Endodermal cell (in vitro differentiated cells): Measurements from ENCODE around the gene PRDM10. TPM values are rescaled to one million over a fixed set of nuclear protein-coding genes. Genes with fewer than 3 reads are reported as not detected.
A peak's percentile ranks its signal among the peaks of the same experiment; 100 is the strongest.

ENCODE experiments used
- DNase-seq: peaks from one replicate; pipeline ENCODE4 v3.0.0-alpha.2; 2017
- H3K27ac ChIP-seq: 2 replicates; pipeline ENCODE4 v1.5.1; 2013; ENCODE audit warnings: mild to moderate bottlenecking, low read depth, low read length, moderate library complexity
- H3K27me3 ChIP-seq: 2 replicates; pipeline ENCODE4 v1.6.1; 2013; ENCODE audit warnings: mild to moderate bottlenecking, low read length, moderate library complexity; ENCODE audit not compliant: insufficient read depth, control insufficient read depth, poor library complexity, severe bottlenecking
- H3K36me3 ChIP-seq: 2 replicates; pipeline ENCODE4 v1.7.0; 2013; ENCODE audit warnings: mild to moderate bottlenecking, low read length, moderate library complexity; ENCODE audit not compliant: control insufficient read depth, insufficient read depth
- H3K4me1 ChIP-seq: one replicate; pipeline ENCODE4 v1.7.0; 2013; ENCODE audit warnings: low read length; ENCODE audit not compliant: control insufficient read depth, insufficient read depth
- H3K4me3 ChIP-seq: 2 replicates; pipeline ENCODE4 v1.5.1; 2013; ENCODE audit warnings: mild to moderate bottlenecking, low read length, moderate library complexity
- H3K9ac ChIP-seq: 2 replicates; pipeline ENCODE4 v1.6.1; 2013; ENCODE audit warnings: mild to moderate bottlenecking, low read length, moderate library complexity; ENCODE audit not compliant: poor library complexity, severe bottlenecking; ENCODE audit errors: extremely low read depth
- H3K9me3 ChIP-seq: 2 replicates; pipeline ENCODE4 v1.6.1; 2013; ENCODE audit warnings: mild to moderate bottlenecking, low read length, moderate library complexity; ENCODE audit not compliant: control insufficient read depth
- H3K27ac Mint-ChIP-seq: 2 replicates; pipeline ENCODE4 v1.8.0; 2020; ENCODE audit warnings: mixed read lengths
- H3K27me3 Mint-ChIP-seq: 2 replicates; pipeline ENCODE4 v1.8.0; 2021; ENCODE audit warnings: mild to moderate bottlenecking, mixed read lengths; ENCODE audit not compliant: insufficient read depth
- H3K36me3 Mint-ChIP-seq: 2 replicates; pipeline ENCODE4 v1.8.0; 2020; ENCODE audit warnings: low read depth, mixed read lengths
- H3K4me1 Mint-ChIP-seq: 2 replicates; pipeline ENCODE4 v1.8.0; 2020; ENCODE audit warnings: mixed read lengths
- H3K4me3 Mint-ChIP-seq: 2 replicates; pipeline ENCODE4 v1.8.0; 2020; ENCODE audit warnings: mild to moderate bottlenecking, moderate library complexity, mixed read lengths
- H3K9me3 Mint-ChIP-seq: 2 replicates; pipeline ENCODE4 v1.8.0; 2020; ENCODE audit warnings: mild to moderate bottlenecking, mixed read lengths
- WGBS, 2 experiments: methylation state at CpG; one replicate each; pipeline versions ENCODE4 v1.1.5 to v1.1.7; 2013; ENCODE audit warnings: missing lambda C conversion rate in 2 of 2, mixed read lengths in 1 of 2; ENCODE audit not compliant: insufficient coverage in 1 of 2, insufficient read length in 1 of 2; 5-methylcytosine and 5-hydroxymethylcytosine counted together
- total RNA-seq, 2 donors: library from RNA; stranded (reverse); fragmentation: NEBNext Ultra II Directional in 1 of 2; extraction: Animal tissue kit (Norgen Biotek cat#: 25700) in 1 of 2; gene quantifications; 2 replicates in 1 of 2; 3 replicates in 1 of 2; pipeline ENCODE4 v1.2.1, GENCODE V29; 2021
- TF ChIP-seq, protein P1 (sequence below): fragments of 200-600 bp; sonication (generic); conservative IDR thresholded peaks from 2 replicates; pipeline ENCODE4 v1.5.0; 2021; ENCODE audit warnings: antibody characterized with exemption, mild to moderate bottlenecking

PRDM10 gene
- total RNA-seq, 2 donors from 2014 or later, result 15.9 to 16.4 TPM

DNA sequence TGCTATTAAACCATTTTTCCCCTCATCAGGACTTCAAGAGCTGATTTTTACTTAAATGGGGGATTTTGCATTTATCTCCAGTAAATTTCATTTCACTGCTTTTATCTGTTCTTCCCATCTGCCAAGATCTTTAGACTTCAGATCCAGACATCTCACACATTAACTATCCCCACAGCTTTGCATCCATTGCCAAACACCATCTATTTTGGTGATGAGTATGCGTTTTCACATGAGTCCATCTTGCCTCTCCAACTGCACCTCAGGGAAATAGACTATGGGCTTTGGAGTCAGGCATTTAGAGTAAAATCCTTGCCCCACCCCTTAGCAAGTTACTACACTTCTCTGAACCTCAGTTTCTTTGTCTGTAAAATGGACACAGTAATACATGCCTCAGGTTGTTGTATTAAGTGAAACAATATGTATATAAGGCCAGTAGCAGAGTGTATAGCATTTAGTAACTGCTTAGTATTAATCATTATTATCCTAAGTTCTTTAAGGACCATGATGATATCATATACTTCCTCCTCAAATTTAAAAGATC is 53.6 kb downstream of the PRDM10 start:
- H3K36me3 ChIP-seq, result peaks cover 14% of the 10 kb centered on the region
- H3K27me3 ChIP-seq, result no peaks in the 10 kb centered on the region
- no peak overlapping the region for H3K27ac ChIP-seq
- no peak overlapping the region for H3K4me3 ChIP-seq
- no peak overlapping the region for H3K4me3 Mint-ChIP-seq
- DNase-seq, result no peak
- H3K27me3 Mint-ChIP-seq, result no peaks in the 10 kb centered on the region
- no peak overlapping the region for H3K27ac Mint-ChIP-seq
- TF ChIP-seq, protein P1, sequence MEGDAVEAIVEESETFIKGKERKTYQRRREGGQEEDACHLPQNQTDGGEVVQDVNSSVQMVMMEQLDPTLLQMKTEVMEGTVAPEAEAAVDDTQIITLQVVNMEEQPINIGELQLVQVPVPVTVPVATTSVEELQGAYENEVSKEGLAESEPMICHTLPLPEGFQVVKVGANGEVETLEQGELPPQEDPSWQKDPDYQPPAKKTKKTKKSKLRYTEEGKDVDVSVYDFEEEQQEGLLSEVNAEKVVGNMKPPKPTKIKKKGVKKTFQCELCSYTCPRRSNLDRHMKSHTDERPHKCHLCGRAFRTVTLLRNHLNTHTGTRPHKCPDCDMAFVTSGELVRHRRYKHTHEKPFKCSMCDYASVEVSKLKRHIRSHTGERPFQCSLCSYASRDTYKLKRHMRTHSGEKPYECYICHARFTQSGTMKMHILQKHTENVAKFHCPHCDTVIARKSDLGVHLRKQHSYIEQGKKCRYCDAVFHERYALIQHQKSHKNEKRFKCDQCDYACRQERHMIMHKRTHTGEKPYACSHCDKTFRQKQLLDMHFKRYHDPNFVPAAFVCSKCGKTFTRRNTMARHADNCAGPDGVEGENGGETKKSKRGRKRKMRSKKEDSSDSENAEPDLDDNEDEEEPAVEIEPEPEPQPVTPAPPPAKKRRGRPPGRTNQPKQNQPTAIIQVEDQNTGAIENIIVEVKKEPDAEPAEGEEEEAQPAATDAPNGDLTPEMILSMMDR, result no peak
- peaks cover 9% of the 10 kb centered on the region for H3K4me1 Mint-ChIP-seq
- 86% methylated on average over 1 of the region's 1 CpG; no CpG with 5 or more reads in 1 of the 2 experiments for WGBS, 2 experiments
- no peak overlapping the region for H3K9ac ChIP-seq
- peaks cover 21% of the 10 kb centered on the region for H3K36me3 Mint-ChIP-seq
- no peaks in the 10 kb centered on the region for H3K9me3 Mint-ChIP-seq
- no peaks in the 10 kb centered on the region for H3K9me3 ChIP-seq
- no peaks in the 10 kb centered on the region for H3K4me1 ChIP-seq

DNA sequence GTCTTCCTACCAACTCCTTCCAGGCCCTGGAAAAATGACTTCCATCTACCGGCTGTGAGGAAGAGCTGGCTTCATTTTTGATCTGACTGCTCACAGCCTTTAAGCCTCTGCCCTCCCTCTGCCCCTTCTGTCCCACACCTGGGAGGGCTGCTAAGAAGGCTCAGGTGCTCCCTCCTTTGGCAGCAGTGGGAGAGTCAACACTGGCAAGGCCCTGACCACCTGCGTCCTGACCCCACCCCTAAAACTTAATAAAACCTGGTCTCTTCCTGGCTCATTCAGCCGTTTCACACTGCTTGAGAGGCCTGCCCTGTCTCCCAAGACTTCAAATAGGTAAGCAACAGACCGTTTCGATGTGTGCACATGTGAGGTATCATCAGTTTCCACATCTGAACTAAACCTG is 55.2 kb downstream of the PRDM10 start:
- H3K4me1 Mint-ChIP-seq, result peaks cover 9% of the 10 kb centered on the region
- H3K27ac ChIP-seq, result no peak overlapping the region
- peak; percentile 85 for DNase-seq
- no peak overlapping the region for H3K4me3 Mint-ChIP-seq
- H3K9ac ChIP-seq, result no peak overlapping the region
- TF ChIP-seq, protein P1, result peak; percentile 66
- H3K36me3 ChIP-seq, result peaks cover 15% of the 10 kb centered on the region
- H3K27me3 Mint-ChIP-seq, result no peaks in the 10 kb centered on the region
- 82 to 86% methylated on average over 4 to 5 of the region's 5 CpGs for WGBS, 2 experiments
- no peaks in the 10 kb centered on the region for H3K9me3 Mint-ChIP-seq
- H3K27ac Mint-ChIP-seq, result peak overlapping the region; percentile 17
- no peaks in the 10 kb centered on the region for H3K27me3 ChIP-seq
- no peaks in the 10 kb centered on the region for H3K4me1 ChIP-seq
- no peak overlapping the region for H3K4me3 ChIP-seq
- H3K9me3 ChIP-seq, result no peaks in the 10 kb centered on the region
- H3K36me3 Mint-ChIP-seq, result peaks cover 26% of the 10 kb centered on the region

DNA sequence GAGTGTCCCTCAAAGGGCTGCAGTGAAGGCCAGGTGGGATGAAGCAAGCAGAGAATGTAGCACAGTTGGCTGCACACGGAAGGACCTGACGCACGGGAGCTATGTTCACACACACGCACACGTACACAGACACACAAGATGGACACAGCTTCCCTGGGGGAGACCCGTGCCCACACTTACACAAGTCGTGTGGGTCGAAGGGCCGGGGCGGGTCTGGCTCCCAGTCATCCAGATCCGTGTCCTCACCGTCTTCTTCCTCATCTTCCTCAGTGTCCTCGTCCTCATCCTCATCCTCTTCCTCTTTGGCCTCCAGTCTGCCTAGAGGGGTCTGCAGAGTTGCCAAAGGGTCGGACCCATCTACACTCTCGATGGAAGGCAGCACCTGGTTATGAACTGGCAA is 55.7 kb downstream of the PRDM10 start:
- no peak overlapping the region for H3K4me3 Mint-ChIP-seq
- H3K27ac Mint-ChIP-seq, result peak overlapping the region; percentile 17
- TF ChIP-seq, protein P1, result no peak
- WGBS, 2 experiments, result 91 to 98% methylated on average over 14 to 15 of the region's 15 CpGs
- H3K27me3 ChIP-seq, result no peaks in the 10 kb centered on the region
- peaks cover 9% of the 10 kb centered on the region for H3K4me1 Mint-ChIP-seq
- no peaks in the 10 kb centered on the region for H3K4me1 ChIP-seq
- peaks cover 16% of the 10 kb centered on the region for H3K36me3 ChIP-seq
- H3K27me3 Mint-ChIP-seq, result no peaks in the 10 kb centered on the region
- no peak overlapping the region for H3K27ac ChIP-seq
- no peak for DNase-seq
- H3K9me3 ChIP-seq, result no peaks in the 10 kb centered on the region
- H3K9ac ChIP-seq, result no peak overlapping the region
- H3K9me3 Mint-ChIP-seq, result no peaks in the 10 kb centered on the region
- H3K4me3 ChIP-seq, result no peak overlapping the region
- peaks cover 30% of the 10 kb centered on the region for H3K36me3 Mint-ChIP-seq
